Purkinje cell (primary cell): ENCODE results near the gene MAGEB18. TPM values are rescaled to one million over a fixed set of nuclear protein-coding genes. Genes with fewer than 3 reads are reported as not detected.

ENCODE experiments used
- polyA plus RNA-seq: library from polyadenylated mRNA; unstranded; fragments of >200 nt; fragmentation: Nextera tagmentation; gene quantifications from 2 replicates; pipeline ENCODE4 v1.2.1, GENCODE V29; 2014

Gene MAGEB18
- polyA plus RNA-seq, result not detected in 2 replicates

GRCh38 chrX:26138274-26138673 is at the start of gene MAGEB18:
Gene MAGEB18, plus strand, starts transcription at chrX:26138343. Its CDS starts 643 bp downstream, at chrX:26138986.

DNA sequence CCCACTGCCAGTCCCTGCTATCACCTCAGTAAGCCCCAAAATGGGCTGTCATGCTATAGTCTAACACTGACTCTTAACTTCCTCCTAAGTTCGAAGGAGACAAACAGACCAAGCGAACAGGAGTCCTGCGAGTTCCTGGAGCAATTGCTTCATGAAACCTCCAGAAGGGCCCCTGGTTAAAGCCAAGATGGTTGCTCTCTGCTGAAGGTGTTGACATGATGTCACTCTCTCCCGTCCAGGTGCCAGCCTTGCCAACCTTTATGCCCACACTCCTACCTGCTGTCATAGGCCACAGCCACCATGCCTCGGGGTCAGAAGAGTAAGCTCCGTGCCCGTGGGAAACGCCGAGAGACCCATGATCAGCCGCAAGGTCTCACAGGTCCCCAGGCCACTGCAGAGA is 22.2 kb downstream of the MAGEB18 start, which contains the start of gene MAGEB6B:
MAGEB6B (plus strand) TSS at position 301 of the 400 bp plus-strand sequence; CDS start at position 301, 0 bp downstream.

Other genes with a start within 250 kb of the MAGEB18 start
- not detected in 2 replicates for gene MAGEB6B, start 22.3 kb downstream of the MAGEB18 start, polyA plus RNA-seq
- gene MAGEB6, start 54.1 kb downstream of the MAGEB18 start, polyA plus RNA-seq, result not detected in 2 replicates
- not detected in 2 replicates for gene MAGEB5, start 77.8 kb downstream of the MAGEB18 start, polyA plus RNA-seq